HuH-7 (cell line): Measurements from ENCODE around the gene PTPRZ1.

Experiments
- DNase-seq: peaks from one replicate; pipeline ENCODE4 v3.0.0; 2011; ENCODE audit warnings: low spot score

Gene PTPRZ1

DNA sequence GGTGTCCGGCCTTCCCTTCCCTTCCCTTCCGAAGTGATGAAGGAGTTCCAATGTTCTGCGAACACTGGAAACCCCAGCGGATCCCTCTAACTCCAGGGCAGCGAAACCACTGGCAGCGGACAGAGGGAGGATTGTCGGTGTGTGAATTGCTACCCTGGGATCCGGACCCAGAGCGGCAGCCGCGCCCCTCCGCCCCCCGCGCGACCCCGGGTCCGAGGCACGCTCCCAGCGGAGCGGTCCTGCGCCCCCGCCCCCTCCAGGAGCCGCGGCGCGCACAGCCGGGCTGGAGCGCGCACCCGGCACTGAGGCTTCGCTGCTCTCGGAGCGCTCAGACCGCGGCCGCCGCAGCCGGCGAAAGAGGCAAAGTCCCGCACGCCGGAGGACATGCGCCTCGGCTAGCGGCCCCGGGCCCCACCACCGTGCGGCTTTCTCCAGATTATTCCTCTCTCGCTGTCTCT lies at the start of gene PTPRZ1:
PTPRZ1 (plus strand) TSS at position 331 of the 458 bp plus-strand sequence. CDS start 339 bp downstream, outside the sequence.
- peak; percentile 50 for DNase-seq

DNA sequence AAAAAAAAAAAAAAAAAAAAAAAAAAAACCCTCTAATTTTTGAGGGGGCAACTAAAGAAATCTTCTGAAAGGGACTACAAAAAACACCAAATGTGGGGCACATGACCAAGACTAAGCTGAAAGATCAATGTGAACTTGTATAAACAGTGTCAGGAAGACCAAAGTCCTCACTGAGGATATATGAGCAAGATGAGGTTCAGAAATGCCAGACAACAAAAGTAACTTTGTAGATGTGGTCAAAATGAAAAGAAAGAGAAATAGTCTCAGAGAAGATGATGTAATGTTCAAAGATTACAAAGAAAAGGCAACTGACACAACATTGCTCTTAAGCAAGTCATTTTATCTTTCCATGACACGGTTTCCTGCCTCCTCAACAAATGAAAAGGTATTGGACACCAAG lies 48.7 kb upstream of the PTPRZ1 start:
- DNase-seq = no peak

DNA sequence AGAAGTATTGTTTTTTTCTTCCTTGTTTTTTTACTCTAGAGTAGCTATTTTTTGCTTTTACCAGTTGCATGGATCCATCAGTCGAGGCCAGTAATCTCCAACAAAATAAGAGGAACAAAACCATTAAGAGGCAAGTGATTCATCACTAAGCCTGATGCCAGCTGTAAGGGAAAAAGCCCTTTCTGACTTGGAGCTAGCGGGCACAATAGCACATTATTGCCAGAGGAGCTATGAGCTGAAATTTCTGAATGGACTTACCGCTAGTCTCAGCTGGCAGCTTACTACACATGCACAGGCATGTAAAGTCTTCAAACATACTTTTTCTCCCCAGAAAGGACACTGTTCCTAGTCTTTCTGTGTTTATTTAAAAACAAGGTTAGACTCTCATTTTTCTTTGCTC lies 41.6 kb upstream of the PTPRZ1 start:
- DNase-seq = no peak

DNA sequence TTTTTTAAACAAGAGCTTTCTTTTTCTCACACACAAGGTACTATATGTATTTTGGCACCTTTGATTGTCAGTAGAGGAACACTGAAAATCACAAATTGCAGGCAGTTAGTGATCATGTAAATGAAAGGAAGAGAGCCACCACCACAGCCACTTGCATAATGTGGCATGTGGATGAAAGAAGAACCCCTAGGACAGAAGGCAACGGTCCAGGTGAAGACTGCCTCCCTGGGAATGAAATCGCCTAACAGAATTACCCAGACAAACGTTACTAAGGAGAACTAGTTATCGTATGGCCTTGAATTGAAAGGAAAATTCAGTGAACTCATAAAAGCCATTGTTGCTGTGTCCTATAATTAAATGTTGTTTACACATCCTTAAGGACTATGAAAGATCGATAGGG lies 41.2 kb upstream of the PTPRZ1 start:
- no peak for DNase-seq

DNA sequence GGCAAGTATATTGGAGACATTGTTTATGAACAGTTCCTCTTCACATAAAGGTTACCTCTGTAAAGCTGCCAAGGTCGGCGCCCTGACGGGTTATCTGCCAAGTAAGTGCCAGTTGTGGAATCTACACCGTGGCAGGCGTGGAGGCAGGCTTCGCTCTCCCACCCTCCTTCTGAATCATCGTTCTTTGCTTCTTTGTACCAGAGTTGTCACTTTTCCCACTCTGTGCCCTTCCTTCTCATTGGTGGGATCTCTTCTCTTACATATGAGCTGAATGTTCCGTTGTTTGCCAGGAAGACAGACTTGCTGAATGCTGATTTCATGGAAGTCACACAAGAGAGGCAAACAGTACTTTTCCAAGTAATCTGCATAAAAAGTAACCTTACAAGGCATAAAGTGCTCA lies 40.6 kb upstream of the PTPRZ1 start:
- DNase-seq = no peak

DNA sequence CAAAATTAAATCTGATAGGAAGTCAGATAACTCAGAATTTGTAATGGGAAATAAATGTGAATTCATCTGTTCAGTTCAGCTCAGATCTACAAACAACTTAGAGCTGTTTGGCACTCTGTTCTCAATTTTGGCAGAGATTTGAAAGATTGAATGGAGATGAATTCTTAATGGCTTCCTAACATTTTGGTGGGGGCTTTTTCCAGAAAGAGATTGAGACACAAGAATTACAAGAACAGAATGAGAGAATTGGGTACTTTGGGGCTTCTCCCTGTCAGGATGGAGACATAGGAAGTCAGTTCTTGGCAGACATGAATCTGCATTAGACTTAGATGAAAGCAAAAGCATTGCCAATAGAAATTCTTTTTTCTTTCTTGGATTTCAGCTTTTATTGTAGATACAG lies 39.0 kb upstream of the PTPRZ1 start:
- no peak for DNase-seq

DNA sequence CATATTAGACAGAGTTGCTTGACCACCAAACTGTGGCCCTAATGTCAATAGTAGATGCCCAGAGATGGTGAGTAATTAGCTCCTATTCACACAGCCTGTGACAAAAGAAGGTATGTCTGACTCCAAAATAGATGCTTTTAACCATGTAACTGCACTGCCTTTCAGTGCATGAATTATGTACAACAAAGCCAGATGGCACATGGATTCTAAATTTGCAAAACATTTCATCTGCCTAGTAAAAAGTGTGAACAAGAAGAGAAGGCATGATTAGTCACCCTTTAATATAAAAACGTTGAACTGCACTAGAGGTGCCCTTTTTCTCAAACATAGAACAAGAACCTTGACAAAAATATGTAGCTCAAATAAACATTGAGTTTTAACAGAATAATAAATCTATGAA lies 35.5 kb upstream of the PTPRZ1 start:
- no peak for DNase-seq

DNA sequence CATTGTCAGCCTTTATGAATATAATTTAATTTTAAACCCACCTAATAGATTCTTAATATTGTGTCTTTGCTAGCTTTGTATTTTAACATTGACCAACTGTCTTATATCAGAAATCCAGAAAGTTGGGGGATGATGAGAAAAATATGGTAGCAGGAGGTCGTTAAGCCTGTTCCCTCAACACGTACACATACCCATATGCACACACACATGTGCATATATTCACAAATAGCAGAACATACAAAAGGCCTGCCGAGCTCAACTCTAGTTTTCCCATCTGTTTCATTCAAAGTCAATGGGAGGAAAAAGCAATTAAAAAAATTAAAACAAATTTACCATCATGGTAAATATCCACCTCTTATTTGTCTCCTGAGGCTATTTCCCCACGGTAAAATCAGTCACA lies 25.9 kb upstream of the PTPRZ1 start:
- DNase-seq = no peak

DNA sequence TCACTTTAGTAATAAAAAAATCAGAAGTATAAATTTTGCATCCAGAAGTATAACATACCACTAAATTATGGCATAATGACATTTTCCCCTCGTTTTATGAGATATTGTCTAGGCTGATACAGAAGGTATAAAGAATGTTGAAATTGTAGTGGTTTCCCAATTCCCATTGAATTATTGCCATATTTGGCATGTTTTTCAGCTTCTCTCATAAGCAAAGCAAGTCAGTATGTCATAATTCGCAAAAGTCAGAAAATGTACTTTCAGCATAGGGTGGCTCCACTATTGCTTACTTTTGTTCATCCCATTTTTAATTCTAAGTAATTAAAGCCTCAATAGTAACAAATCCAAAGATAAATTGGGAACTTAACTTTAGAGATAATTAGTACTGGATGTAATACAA lies 19.7 kb upstream of the PTPRZ1 start:
- DNase-seq = no peak

DNA sequence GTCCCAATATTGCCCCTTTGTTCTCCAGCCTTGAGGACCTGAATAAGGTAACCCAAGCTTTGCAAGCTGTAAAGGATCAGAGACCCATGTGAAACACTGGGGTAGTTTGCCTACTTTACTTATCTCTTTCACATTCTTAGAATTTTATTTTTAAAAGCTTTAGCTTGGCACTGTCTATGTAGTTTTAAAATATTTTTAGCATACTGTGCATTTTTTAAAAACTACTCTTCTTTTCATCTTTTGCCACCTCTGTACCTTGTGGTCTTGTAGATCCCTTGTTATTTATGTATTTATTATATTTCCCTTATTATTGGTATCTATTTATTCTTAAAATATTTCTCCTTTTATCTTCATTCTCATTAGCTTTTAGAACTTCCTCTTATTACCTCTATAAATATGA lies 12.0 kb upstream of the PTPRZ1 start:
- no peak for DNase-seq

DNA sequence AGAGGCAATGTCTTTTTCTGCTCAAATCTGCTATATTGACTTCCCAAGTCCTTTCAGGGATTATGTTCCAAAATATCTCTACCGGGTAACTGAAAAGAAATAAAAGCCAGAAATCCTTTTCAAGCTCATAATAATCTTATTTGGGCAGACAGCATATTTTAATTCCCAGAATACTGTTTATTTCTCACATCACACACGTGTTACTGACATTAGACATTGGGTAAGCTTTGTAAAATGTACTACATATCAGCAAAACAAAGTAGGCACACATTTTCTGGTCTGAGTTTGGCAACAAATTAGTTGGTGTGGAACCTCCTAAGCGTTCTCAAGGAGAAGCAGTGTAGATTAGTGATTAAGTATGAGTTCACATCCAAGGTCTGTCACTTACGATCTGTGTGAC lies 10.4 kb upstream of the PTPRZ1 start:
- DNase-seq = no peak

DNA sequence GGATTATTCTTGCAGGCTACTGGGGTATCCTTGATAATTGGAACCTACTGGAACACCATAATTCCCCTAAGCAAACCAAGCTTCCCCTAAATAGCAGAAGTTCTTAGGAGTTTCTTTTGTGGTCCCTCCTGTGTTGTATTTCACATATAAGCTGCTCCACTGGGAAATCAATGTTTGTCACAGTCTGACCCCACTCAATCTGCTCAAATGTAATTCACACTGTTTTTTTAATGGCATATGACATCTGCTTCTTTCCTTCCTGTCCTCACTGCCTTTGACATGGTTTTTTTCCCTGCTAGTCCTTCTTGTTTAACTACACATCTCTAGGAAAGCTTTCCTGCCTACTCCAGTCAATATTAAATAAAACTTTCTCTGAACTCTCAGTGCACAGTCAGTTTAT lies 1.8 kb upstream of the PTPRZ1 start:
- DNase-seq = no peak

DNA sequence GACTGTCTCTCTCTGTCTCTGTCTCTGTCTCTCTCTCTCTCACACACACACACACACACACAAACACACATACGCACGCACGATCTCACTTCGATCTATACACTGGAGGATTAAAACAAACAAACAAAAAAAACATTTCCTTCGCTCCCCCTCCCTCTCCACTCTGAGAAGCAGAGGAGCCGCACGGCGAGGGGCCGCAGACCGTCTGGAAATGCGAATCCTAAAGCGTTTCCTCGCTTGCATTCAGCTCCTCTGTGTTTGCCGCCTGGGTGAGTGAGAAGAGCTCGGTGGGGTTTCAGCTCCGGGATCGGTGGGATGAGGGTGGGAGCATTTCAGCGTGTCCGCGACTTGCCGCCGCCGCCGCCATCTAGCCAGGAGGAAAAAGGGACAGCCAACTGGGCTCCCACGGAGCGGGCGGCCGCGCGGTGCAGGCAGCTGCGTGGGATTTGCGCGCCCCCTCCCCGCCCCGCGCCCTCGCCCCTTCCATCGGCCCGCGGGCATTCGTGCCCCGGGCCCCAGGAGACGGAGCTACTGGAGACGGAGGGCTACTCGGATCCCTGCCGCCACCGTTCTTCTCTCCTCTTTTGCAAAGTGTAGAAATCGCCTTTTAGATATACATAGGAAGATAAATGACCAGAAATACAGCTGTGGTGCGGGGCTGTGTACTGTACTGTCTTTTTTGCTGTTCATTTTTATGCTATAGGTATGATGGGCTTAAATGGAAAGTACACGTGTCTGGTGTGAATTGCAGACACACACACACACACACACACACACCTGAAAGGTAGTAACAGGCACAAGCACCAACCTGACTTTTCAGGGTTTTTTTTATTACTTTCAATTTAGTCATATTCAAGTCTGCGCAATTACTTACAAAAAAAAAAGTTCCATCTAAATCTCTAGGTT lies 581 bp downstream of the PTPRZ1 start:
- DNase-seq = peak; percentile 37

DNA sequence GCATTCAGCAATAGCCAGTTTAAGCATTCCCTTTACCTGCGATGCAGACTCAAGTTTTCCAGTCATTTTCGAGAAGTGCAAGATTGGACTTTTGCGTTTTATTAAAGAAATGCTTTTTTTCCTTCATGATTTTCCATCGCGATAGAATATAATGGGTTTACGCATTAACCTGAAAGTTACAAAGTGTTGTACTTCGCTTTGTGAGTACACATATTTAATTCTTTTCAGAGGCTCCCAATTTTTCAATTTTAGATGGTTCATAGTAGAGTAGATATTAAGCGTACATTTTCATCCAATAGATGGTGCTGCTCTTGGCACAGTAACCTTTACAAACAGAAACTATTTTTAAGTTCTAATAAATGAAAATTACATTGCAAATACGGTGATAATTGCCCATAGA lies 1.3 kb downstream of the PTPRZ1 start:
- DNase-seq = no peak

DNA sequence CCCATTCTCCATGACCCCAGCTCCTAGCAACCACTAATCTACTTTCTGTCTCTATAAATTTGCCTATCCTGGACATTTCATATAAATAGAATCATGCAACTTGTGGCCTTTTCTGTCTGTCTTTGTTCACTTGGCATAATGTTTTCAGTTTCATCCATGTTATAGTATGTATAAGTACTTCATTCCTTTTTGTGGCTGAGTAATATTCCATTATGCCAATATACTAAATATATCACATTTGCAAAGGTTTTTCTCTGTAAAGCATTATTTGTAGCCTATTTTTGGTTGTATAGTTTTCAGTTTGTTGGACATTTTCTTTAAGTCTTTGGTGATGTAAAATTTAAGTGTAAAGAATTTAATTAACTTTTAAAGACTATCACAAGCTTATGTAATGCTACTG lies 2.2 kb downstream of the PTPRZ1 start:
- DNase-seq = no peak

DNA sequence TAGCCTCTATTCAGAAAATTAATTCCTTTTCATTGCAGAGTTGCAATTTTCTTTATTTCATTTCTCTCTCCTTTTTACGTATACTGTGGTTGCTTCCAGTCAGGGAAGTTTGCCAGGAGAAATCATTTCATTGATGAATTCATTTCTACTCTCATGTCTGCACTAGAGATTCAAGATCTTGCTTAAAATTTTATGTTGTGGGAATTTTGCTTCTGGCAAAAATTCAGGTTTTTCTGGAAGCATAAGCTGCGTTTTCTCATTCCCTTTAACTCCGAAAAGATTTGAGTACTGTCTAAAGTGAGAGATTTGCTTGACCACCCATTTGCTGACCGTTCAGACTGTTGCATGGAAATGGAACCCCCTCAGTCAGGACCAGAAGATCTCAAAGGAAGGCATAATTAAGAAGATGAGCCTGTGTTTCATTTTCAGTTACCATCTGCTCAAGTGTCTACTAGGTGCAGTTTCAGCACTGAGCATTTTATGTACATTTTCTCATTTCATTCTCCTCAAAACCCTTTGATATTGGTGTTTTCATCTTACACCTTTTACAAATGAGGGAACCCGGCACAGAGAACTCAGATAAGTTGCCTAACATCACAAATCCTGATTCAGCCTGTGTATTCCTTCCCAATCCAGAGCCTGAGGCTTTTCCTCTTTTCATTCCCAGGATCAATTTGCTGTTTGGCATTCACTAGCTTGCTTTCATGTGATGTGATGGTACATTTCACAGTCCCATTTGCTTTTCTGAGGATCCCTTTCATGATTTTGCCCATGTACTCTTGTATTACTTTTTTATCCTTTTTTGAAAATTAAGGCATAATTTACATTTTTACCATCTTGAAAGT lies 3.9 kb downstream of the PTPRZ1 start:
- DNase-seq = no peak

DNA sequence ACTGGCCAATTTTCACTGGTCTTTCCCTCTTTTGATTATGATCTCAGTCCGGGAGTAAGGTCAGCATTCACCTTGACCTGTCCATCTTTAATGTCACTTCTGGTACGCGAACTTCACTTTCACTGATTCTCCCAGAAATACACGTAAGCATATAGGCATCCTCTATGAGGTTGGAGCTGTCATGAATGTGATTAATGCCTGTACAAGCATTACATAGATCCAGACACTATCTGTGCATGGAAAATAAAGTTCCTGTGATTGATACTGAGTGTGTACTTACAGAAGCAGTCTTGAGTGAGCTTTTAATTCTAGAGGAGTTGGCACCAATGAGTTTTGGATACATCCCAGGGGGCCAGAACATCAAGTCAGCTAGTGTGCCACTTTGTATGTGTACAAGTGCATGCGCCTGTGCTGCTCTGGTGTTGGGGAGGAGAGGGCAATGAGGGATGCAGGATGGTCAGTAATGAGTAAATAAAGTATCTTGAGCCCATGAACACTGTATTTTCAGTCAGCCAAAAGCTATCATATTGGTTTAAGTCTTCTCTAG lies 6.0 kb downstream of the PTPRZ1 start:
- no peak for DNase-seq

DNA sequence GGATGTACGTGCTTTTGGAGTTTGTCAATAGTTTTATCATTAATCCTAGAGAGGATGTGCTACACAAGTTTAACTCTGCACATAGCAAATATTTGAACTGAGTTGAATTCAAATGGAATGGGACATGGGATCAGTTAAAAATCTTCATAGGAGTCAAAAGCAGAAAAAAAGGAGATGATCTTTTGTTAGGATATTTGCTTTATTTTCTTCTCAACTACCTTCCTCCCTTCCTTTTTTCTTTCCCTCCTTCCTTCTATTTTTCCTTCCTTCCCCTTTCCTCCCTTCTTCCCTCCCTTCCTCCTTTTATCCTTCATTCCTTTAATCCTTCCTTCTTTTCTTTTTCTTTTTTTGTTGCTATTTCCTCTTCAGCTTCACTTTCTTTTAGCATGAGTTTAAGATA lies 6.6 kb downstream of the PTPRZ1 start:
- no peak for DNase-seq

DNA sequence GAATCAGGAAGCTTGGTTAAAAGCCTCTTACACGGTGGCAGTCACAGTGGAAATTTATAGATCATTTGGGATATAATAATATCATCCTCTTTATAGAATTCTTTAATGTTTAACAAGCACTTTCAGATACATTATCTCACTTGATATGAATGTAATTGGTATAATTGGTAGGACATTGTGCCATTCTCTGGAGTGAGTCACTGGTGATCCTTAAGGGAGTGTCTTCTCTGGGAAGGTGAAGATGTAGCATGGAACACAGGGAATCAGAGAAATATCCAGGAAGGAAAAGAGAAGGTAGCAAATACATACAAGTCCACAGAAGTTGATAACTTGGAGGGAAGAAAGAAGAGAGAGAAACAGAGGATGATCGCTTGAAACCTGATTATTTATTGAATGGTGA lies 9.8 kb downstream of the PTPRZ1 start:
- DNase-seq = no peak

DNA sequence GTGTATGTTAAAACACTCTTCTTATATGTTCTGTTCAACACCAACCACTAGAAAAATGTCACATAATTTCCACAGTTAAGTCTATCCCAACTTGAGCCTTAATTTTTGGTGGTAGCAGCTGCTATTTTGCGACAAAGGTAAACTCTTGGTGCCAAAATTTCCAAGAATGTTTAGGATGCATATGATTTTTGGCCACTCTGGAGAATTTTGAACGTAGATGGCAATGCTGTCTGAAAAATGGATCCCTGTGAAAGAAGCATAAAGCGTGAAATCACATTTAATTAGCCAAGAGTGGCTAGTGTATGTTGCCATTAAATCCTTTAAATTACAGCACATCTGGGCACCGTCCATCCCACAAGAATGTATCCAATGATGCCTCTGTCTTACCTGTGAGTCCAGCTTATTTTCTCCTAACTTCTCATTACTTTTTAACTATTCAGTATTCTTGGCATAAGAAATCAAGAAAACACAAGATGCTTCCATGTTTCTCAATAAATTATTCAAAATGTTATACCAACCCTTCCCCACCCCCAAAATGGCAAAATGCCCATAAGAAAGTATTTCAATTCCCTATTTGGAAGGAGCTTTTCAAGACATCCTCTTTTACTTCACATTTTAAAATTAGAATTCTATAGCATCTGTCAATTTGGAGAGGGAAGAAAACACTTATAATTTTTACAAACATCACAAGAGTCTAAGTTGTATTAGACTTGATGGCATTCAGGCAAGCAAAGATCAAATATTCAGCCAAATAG lies 12.4 kb downstream of the PTPRZ1 start:
- no peak for DNase-seq

DNA sequence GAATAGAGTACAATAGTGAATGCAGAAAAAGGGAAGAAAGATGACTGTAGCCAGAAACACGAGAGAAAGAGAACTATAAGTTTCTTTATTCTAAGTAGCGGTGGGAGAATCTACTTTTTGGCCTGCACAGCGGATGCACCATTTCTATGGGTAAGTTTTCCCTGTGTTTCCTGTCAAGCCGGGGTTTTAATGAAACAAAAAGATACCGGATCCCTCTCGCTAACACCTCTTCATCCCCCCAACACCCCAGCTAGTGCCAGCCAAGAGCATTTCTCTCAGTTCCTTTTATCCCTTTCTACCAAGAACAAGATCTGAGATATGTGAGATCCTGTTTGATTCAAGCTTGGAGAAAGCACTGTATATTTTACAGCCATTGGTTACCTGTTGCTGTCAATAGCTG lies 14.7 kb downstream of the PTPRZ1 start:
- DNase-seq = no peak

DNA sequence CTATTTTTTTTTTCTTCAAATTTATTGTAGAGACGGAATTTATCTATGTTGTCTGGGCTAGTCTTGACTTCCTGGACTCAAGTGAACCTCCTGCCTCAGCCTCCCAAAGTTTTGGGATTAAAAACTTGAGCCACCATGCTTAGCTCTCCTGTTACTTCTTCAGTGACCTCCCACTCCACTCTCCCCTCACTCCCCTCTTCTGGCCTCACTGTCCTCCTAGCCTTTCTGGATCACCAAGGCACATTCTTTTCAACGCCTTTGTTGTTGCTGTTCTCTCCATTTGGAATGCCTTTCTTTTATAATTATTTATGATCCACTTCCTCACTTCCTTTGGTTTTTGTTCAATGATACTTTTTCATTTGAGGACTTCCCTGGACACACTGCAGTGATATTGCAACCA lies 17.9 kb downstream of the PTPRZ1 start:
- no peak for DNase-seq
